ENCODE measurements around the gene ALDH4A1. TPM values are rescaled to one million over a fixed set of nuclear protein-coding genes. Genes with fewer than 3 reads are reported as not detected.

The ALDH4A1 gene
- total RNA-seq, 1 donor from 2014 or later = 35.9 TPM

- no peaks in the 10 kb centered on the region for H3K27me3 ChIP-seq (ENCODE audit: low read depth)
- peaks cover 8% of the 10 kb centered on the region for H3K36me3 ChIP-seq
- H3K9me3 ChIP-seq (replicated peaks) = no peaks in the 10 kb centered on the region
- DNase-seq = no peak
- TF ChIP-seq, protein P1, sequence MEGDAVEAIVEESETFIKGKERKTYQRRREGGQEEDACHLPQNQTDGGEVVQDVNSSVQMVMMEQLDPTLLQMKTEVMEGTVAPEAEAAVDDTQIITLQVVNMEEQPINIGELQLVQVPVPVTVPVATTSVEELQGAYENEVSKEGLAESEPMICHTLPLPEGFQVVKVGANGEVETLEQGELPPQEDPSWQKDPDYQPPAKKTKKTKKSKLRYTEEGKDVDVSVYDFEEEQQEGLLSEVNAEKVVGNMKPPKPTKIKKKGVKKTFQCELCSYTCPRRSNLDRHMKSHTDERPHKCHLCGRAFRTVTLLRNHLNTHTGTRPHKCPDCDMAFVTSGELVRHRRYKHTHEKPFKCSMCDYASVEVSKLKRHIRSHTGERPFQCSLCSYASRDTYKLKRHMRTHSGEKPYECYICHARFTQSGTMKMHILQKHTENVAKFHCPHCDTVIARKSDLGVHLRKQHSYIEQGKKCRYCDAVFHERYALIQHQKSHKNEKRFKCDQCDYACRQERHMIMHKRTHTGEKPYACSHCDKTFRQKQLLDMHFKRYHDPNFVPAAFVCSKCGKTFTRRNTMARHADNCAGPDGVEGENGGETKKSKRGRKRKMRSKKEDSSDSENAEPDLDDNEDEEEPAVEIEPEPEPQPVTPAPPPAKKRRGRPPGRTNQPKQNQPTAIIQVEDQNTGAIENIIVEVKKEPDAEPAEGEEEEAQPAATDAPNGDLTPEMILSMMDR (IDR thresholded peaks at IDR 0.05; ENCODE audit: borderline replicate concordance) = no peak
- intact Hi-C loops (cut with micrococcal nuclease) = no loop called here
- H3K4me3 ChIP-seq = no peak overlapping the region
- no peak overlapping the region for H3K27ac ChIP-seq (replicated peaks)
- peaks cover 9% of the 10 kb centered on the region for H3K4me1 ChIP-seq
These were observed 25.1 kb downstream of the ALDH4A1 start for GRCh38 chr1:18877282-18877681.

GRCh38 chr1:18876210-18876609 is 26.1 kb downstream of the ALDH4A1 start:
- intact Hi-C loops (cut with micrococcal nuclease) = no loop called here
- TF ChIP-seq, protein P1 (IDR thresholded peaks at IDR 0.05; ENCODE audit: borderline replicate concordance) = no peak
- Histone ChIP-seq H3K36me3 (peaks cover under 1% of the 10 kb centered on the region), H3K27ac (replicated peaks) (no peak overlapping the region), H3K9me3 (replicated peaks) (no peaks in the 10 kb centered on the region), H3K27me3 (ENCODE audit: low read depth) (no peaks in the 10 kb centered on the region), H3K4me3 (no peak overlapping the region), H3K4me1 (peaks cover 9% of the 10 kb centered on the region)
- no peak for DNase-seq

- intact Hi-C loops (cut with micrococcal nuclease) = no loop called here
- Histone ChIP-seq H3K4me3 (no peak overlapping the region), H3K27me3 (ENCODE audit: low read depth) (no peaks in the 10 kb centered on the region), H3K36me3 (no peaks in the 10 kb centered on the region), H3K27ac (replicated peaks) (no peak overlapping the region), H3K9me3 (replicated peaks) (no peaks in the 10 kb centered on the region), H3K4me1 (peaks cover 9% of the 10 kb centered on the region)
- TF ChIP-seq, protein P1 (IDR thresholded peaks at IDR 0.05; ENCODE audit: borderline replicate concordance) = no peak
- DNase-seq = no peak
These were observed 26.6 kb downstream of the ALDH4A1 start for GRCh38 chr1:18875796-18876128.

DNA sequence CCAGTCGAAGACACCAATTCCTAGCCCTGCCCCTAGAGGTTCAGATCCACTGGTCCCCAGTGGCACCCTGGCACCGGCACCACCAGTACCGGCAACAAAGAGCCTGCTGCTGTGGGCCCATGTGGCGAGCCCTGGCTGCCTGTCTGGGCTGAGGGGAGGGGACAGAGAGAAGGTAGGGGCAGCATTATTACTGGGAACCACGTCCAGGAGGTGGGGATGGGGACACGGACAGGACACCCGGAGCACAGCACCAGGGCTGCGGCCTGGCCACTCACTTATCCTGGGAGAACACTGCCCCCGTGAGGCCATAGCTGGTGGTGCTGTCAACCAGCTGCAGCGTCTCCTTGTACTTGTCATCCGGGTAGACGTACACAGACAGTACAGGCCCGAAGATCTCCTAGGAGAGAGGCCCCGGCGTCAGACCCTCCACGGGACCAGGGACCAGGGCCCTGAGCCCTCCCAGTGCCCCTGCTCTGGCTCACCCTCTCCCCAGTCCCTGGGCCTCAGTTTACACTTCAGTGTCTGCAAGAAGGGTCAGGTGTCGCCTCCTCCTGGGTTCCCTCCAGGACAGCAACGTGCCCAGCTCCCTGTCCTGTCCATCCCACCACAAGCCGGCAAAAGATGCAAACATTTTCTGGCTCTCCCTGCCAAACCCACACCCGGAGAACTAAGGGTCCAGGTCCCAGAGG is 27.1 kb downstream of the ALDH4A1 start:
- Histone ChIP-seq H3K27ac (replicated peaks) (no peak overlapping the region), H3K4me1 (peaks cover 9% of the 10 kb centered on the region), H3K9me3 (replicated peaks) (no peaks in the 10 kb centered on the region), H3K27me3 (ENCODE audit: low read depth) (no peaks in the 10 kb centered on the region), H3K4me3 (no peak overlapping the region), H3K36me3 (no peaks in the 10 kb centered on the region)
- intact Hi-C loops (cut with micrococcal nuclease) = no loop called here
- TF ChIP-seq, protein P1 (IDR thresholded peaks at IDR 0.05; ENCODE audit: borderline replicate concordance) = peak; percentile 89
- DNase-seq = peak; percentile 76

DNA sequence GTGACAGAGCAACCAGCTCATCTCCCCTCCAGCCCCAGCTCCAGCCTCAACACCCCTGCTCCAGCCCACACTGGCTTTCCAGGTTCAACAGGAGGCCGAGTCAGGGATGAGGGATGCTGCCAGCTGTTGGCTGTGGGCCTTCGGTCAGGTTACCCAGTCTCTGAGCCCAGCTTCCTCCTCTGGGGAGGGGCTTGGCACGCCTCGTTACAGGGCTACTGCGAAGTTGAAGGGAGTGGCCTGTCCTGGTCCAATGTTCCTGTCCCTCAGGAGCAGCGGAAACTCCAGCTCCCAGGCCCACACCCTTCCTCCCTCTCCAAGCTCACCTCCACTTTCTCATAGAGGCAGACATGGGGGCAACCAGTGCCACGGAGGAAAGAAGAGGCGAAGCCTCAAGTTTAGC is 27.8 kb downstream of the ALDH4A1 start:
- Histone ChIP-seq H3K4me3 (no peak overlapping the region), H3K27ac (replicated peaks) (no peak overlapping the region), H3K4me1 (peaks cover 9% of the 10 kb centered on the region), H3K9me3 (replicated peaks) (no peaks in the 10 kb centered on the region), H3K27me3 (ENCODE audit: low read depth) (no peaks in the 10 kb centered on the region), H3K36me3 (no peaks in the 10 kb centered on the region)
- intact Hi-C loops (cut with micrococcal nuclease) = no loop called here
- DNase-seq = no peak
- TF ChIP-seq, protein P1 (IDR thresholded peaks at IDR 0.05; ENCODE audit: borderline replicate concordance) = no peak
